SK-N-SH treated with all-trans-retinoic acid at 6 μM for 48 hours (cell line): ENCODE data around the gene CD164.
"Not testable (repeated sequence)": the region's sequence is repeated elsewhere in the genome, so short reads cannot be mapped to it uniquely, and the experiment has no call there.

Experiments
- ATAC-seq: fragments of 200-7000 bp; cut with Tn5 transposase; 3 replicates; pipeline ENCODE4 v1.9.1; 2020; ENCODE audit warnings: mild to moderate bottlenecking, moderate library complexity
- ARNTL ChIP-seq: fragments of 450-650 bp; formaldehyde crosslinking; IDR thresholded peaks from 2 replicates; pipeline ENCODE4 v1.5.0; 2020; ENCODE audit warnings: low read depth, mild to moderate bottlenecking, moderate library complexity, borderline replicate concordance
- BACH2 ChIP-seq: fragments of 250-450 bp; sonication (Bioruptor Pico); IDR thresholded peaks from 2 replicates; pipeline ENCODE4 v1.9.0; 2021; ENCODE audit warnings: mild to moderate bottlenecking, borderline replicate concordance
- CREB5 ChIP-seq: fragments of 250-450 bp; sonication (Bioruptor Pico); IDR thresholded peaks from 2 replicates; pipeline ENCODE4 v1.5.1; 2020; ENCODE audit warnings: low read depth, mild to moderate bottlenecking, moderate library complexity
- CSDC2 ChIP-seq: fragments of 250-450 bp; sonication (Bioruptor Pico); IDR thresholded peaks from 2 replicates; pipeline ENCODE4 v1.5.0; 2020; ENCODE audit warnings: mild to moderate bottlenecking, moderate library complexity
- CSRNP3 ChIP-seq: fragments of 250-450 bp; sonication (Bioruptor Pico); IDR thresholded peaks from 2 replicates; pipeline ENCODE4 v1.5.1; 2021; ENCODE audit warnings: mild to moderate bottlenecking, moderate library complexity
- ESRRG ChIP-seq: fragments of 250-450 bp; sonication (Bioruptor Pico); IDR thresholded peaks from 2 replicates; pipeline ENCODE4 v1.6.1; 2021; ENCODE audit warnings: mild to moderate bottlenecking
- GLIS3 ChIP-seq: fragments of 250-450 bp; sonication (Bioruptor Pico); IDR thresholded peaks from 2 replicates; pipeline ENCODE4 v1.5.0; 2020; ENCODE audit warnings: mild to moderate bottlenecking, moderate library complexity
- ISL1 ChIP-seq: fragments of 250-450 bp; sonication (Bioruptor Pico); IDR thresholded peaks from 2 replicates; pipeline ENCODE4 v2.1.2; 2022; ENCODE audit warnings: mild to moderate bottlenecking, moderate library complexity
- PATZ1 ChIP-seq: fragments of 250-450 bp; sonication (Bioruptor Pico); IDR thresholded peaks from 2 replicates; pipeline ENCODE4 v1.8.0; 2020; ENCODE audit warnings: mild to moderate bottlenecking, moderate library complexity, borderline replicate concordance
- POU6F1 ChIP-seq: fragments of 250-450 bp; sonication (Bioruptor Pico); IDR thresholded peaks from 2 replicates; pipeline ENCODE4 v1.8.0; 2021; ENCODE audit warnings: low read depth, mild to moderate bottlenecking, moderate library complexity, borderline replicate concordance
- PPARA ChIP-seq: fragments of 250-450 bp; sonication (Bioruptor Pico); IDR thresholded peaks from 2 replicates; pipeline ENCODE4 v1.5.0; 2020; ENCODE audit warnings: mild to moderate bottlenecking, borderline replicate concordance
- RARB ChIP-seq: fragments of 250-450 bp; sonication (Bioruptor Pico); IDR thresholded peaks from 2 replicates; pipeline ENCODE4 v1.8.0; 2021; ENCODE audit warnings: mild to moderate bottlenecking, moderate library complexity
- SNAI2 ChIP-seq: fragments of 250-450 bp; sonication (Bioruptor Pico); IDR thresholded peaks from 2 replicates; pipeline ENCODE4 v1.5.0; 2020; ENCODE audit warnings: mild to moderate bottlenecking, moderate library complexity
- TCF4 ChIP-seq: fragments of 250-450 bp; sonication (Bioruptor Pico); IDR thresholded peaks from 2 replicates; pipeline ENCODE4 v1.8.0; 2021; ENCODE audit warnings: mild to moderate bottlenecking, moderate library complexity, borderline replicate concordance
- TOX ChIP-seq: fragments of 250-450 bp; sonication (Bioruptor Pico); IDR thresholded peaks from 2 replicates; pipeline ENCODE4 v1.8.0; 2021; ENCODE audit warnings: mild to moderate bottlenecking, moderate library complexity, borderline replicate concordance
- ZC3H10 ChIP-seq: fragments of 250-450 bp; sonication (Bioruptor Pico); IDR thresholded peaks from 2 replicates; pipeline ENCODE4 v1.5.1; 2021; ENCODE audit warnings: mild to moderate bottlenecking, moderate library complexity
- ZFP3 ChIP-seq: fragments of 250-450 bp; sonication (Bioruptor Pico); IDR thresholded peaks from 2 replicates; pipeline ENCODE4 v1.5.0; 2020; ENCODE audit warnings: mild to moderate bottlenecking, moderate library complexity
- ZNF565 ChIP-seq: fragments of 450-650 bp; formaldehyde crosslinking; conservative IDR thresholded peaks from 2 replicates; pipeline ENCODE4 v1.5.0; 2020; ENCODE audit warnings: low read depth, mild to moderate bottlenecking, moderate library complexity
- ZNF70 ChIP-seq: fragments of 450-650 bp; formaldehyde crosslinking; IDR thresholded peaks from 2 replicates; pipeline ENCODE4 v1.5.0; 2020; ENCODE audit warnings: mild to moderate bottlenecking, moderate library complexity
- ZNF8 ChIP-seq: fragments of 450-650 bp; formaldehyde crosslinking; IDR thresholded peaks from 2 replicates; pipeline ENCODE4 v1.5.0; 2020; ENCODE audit warnings: mild to moderate bottlenecking, moderate library complexity

CD164 gene

GRCh38 chr6:109336221-109336961 is 45.9 kb downstream of the CD164 start (continued):
- TF ChIP-seq ZNF565 (no peak), ZFP3 (no peak), TOX (no peak), BACH2 (no peak), PPARA (CRISPR knock-in tag) (no peak), ZNF70 (CRISPR knock-in tag) (no peak), CSRNP3 (CRISPR knock-in tag) (no peak), ARNTL (no peak)

GRCh38 chr6:109333870-109334269 is 48.4 kb downstream of the CD164 start:
- ATAC-seq, result not testable (repeated sequence)

- no peak for TF ChIP-seq BACH2
- TF ChIP-seq GLIS3 (CRISPR knock-in tag), result no peak
- no peak for TF ChIP-seq ZC3H10 (CRISPR knock-in tag)
- TF ChIP-seq ESRRG, result no peak
- no peak for TF ChIP-seq ZNF565
- no peak for TF ChIP-seq ZNF8
- TF ChIP-seq ZNF70 (CRISPR knock-in tag), result no peak
- no peak for TF ChIP-seq PATZ1 (CRISPR knock-in tag)
- no peak for TF ChIP-seq POU6F1 (CRISPR knock-in tag)
- no peak for TF ChIP-seq ISL1 (CRISPR knock-in tag)
- no peak for TF ChIP-seq CSRNP3 (CRISPR knock-in tag)
- no peak for TF ChIP-seq CREB5
- no peak for TF ChIP-seq PPARA (CRISPR knock-in tag)
- TF ChIP-seq SNAI2, result no peak
- no peak for TF ChIP-seq ARNTL
- TF ChIP-seq TCF4 (CRISPR knock-in tag), result no peak
- TF ChIP-seq CSDC2 (CRISPR knock-in tag), result no peak
These were observed 49.5 kb downstream of the CD164 start for GRCh38 chr6:109332748-109333147.

GRCh38 chr6:109331081-109331480 is 51.2 kb downstream of the CD164 start:
- TF ChIP-seq RARB (CRISPR knock-in tag) (no peak), CSRNP3 (CRISPR knock-in tag) (no peak), ZFP3 (no peak), ARNTL (no peak), ZNF70 (CRISPR knock-in tag) (no peak), TCF4 (CRISPR knock-in tag) (no peak), ZC3H10 (CRISPR knock-in tag) (no peak), TOX (no peak)
- no peak for ATAC-seq

More at GRCh38 chr6:109332748-109333147, 49.5 kb downstream of the CD164 start:
- no peak for ATAC-seq
